ENCODE data around the gene SRRM5. TPM values are rescaled to one million over a fixed set of nuclear protein-coding genes. Genes with fewer than 3 reads are reported as not detected.

SRRM5 gene
- total RNA-seq, 1 experiment from 2014 or later: not detected

DNA sequence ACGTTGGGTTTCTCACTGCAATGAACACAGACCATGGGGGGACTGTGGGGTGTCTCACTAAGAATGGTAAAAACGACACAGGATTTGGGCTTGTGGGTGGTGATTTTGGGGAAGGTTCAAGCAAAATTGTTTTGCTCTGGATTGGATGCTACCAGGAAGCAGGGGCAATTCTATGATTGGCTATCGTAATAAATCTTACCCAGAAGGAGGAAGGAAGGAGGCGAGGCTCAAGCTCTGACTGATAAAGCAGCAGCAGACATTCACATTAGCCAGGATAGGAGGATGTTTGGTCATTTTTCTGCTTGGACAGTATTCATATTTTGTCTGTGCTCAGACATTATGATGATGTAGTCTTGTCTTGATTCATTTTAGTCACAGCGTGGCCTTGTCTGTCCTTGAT lies 14.0 kb upstream of the SRRM5 start:
- BruUV-seq (replicated peaks): no TSS peak
- Histone ChIP-seq H4K20me1 (ENCODE audit: insufficient read depth) (no peaks in the 10 kb centered on the region), H3K27ac (ENCODE audit: low read depth, low read length) (peak overlapping the region; percentile 10; the same call in 1 of the 2 replicates), H3K36me3 (ENCODE audit: control insufficient read depth in 1 of 2, insufficient read depth in 2 of 2, low read length in 2 of 2) (peaks cover 11 to 27% of the 10 kb centered on the region in 2 experiments; a peak in 2 of 4 replicates), H3K9ac (ENCODE audit: low read length) (peak overlapping the region; percentile 87), H3K27me3 (ENCODE audit: insufficient read depth, low read length) (no peaks in the 10 kb centered on the region), H2AFZ (ENCODE audit: low read depth, low read length, poor library complexity, severe bottlenecking) (no peak overlapping the region), H3K4me2 (ENCODE audit: low read length) (peak overlapping the region; percentile 95), H3K79me2 (ENCODE audit: insufficient read depth, low read length) (peaks cover 55% of the 10 kb centered on the region), H3K9me2 (ENCODE audit: insufficient read depth) (no peaks in the 10 kb centered on the region), H3K4me1 (ENCODE audit: control insufficient read depth in 1 of 2, insufficient read depth in 2 of 2, low read length in 2 of 2) (peaks cover 9 to 25% of the 10 kb centered on the region in 2 experiments; a peak in 3 of 4 replicates), H3K9me3 (ENCODE audit: control insufficient read depth in 1 of 2, insufficient read depth in 1 of 2, low read depth in 1 of 2, low read length in 2 of 2) (no peaks in the 10 kb centered on the region), H3K4me3 (replicated peaks in 1 of 2; ENCODE audit: low read depth in 1 of 2, low read length in 2 of 2) (peak overlapping the region; percentile 71 to 92)
- intact Hi-C loops (cut with micrococcal nuclease): loop anchor here (2.0 kb wide), 1 partner anchor 71 kb away; the partner anchor contains the start of gene ETHE1
- DNase-seq (ENCODE audit: low read depth, low spot score) (no peak), ATAC-seq (no peak)
- no peak for TF ChIP-seq JUND (IDR thresholded peaks at IDR 0.05)
- ChIA-PET RAD21 (ENCODE audit: low non-redundant PET in 1 of 2, low total read pairs in 2 of 2, uncharacterized antibody in 2 of 2, unreplicated experiment in 2 of 2) (no interaction called here), POLR2A (no interaction called here), CTCF (no interaction called here)

DNA sequence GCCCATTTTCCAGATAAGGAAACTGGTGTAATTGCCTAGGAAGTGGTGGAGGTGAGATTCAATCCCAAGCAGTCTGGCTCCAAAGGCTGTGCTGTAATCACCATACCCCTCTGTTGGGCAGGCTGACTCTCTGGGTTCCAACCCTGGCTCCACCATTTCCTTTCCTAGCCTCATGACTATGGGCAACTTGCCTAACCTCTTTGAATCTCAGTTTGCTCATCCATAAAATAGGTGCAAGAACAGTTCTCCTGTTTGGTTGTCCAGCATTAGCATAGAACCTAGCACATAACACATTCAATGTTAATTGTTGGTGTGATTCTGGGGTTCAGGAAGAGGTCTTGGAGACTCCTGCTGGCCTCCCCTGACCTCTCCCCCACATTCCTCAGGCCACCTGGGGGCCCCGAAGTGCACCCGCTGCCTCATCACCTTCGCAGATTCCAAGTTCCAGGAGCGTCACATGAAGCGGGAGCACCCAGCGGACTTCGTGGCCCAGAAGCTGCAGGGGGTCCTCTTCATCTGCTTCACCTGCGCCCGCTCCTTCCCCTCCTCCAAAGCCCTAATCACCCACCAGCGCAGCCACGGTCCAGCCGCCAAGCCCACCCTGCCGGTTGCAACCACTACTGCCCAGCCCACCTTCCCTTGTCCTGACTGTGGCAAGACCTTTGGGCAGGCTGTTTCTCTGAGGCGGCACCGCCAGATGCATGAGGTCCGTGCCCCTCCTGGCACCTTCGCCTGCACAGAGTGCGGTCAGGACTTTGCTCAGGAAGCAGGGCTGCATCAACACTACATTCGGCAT lies 13.2 kb upstream of the SRRM5 start:
- no peak overlapping the region for H3K27ac ChIP-seq (ENCODE audit: low read depth, low read length)
- no peaks in the 10 kb centered on the region for H3K27me3 ChIP-seq (ENCODE audit: insufficient read depth, low read length)
- H3K79me2 ChIP-seq (ENCODE audit: insufficient read depth, low read length): peaks cover 52% of the 10 kb centered on the region
- POLR2A ChIA-PET: interaction anchor here (1.4 kb wide), 1 partner anchor 19 kb away, joined by 3 read pairs; no protein-coding TSS in a partner anchor
- no peaks in the 10 kb centered on the region for H4K20me1 ChIP-seq (ENCODE audit: insufficient read depth)
- RAD21 ChIA-PET (ENCODE audit: low non-redundant PET in 1 of 2, low total read pairs in 2 of 2, uncharacterized antibody in 2 of 2, unreplicated experiment in 2 of 2): no interaction called here
- DNase-seq (ENCODE audit: low read depth, low spot score) (no peak), ATAC-seq (no peak)
- CTCF ChIA-PET: no interaction called here
- peaks cover 8 to 19% of the 10 kb centered on the region in 2 experiments; a peak in 2 of 4 replicates for H3K36me3 ChIP-seq (ENCODE audit: control insufficient read depth in 1 of 2, insufficient read depth in 2 of 2, low read length in 2 of 2)
- H3K4me2 ChIP-seq (ENCODE audit: low read length): 0 out of 2 replicates have a peak overlapping the region, but pooled peaks have one; percentile 95
- H3K4me1 ChIP-seq (ENCODE audit: control insufficient read depth in 1 of 2, insufficient read depth in 2 of 2, low read length in 2 of 2): peaks cover 9 to 25% of the 10 kb centered on the region in 2 experiments; a peak in 3 of 4 replicates
- H3K4me3 ChIP-seq (replicated peaks in 1 of 2; ENCODE audit: low read depth in 1 of 2, low read length in 2 of 2): no peak overlapping the region
- H3K9ac ChIP-seq (ENCODE audit: low read length): no peak overlapping the region
- H3K9me2 ChIP-seq (ENCODE audit: insufficient read depth): no peaks in the 10 kb centered on the region
- H2AFZ ChIP-seq (ENCODE audit: low read depth, low read length, poor library complexity, severe bottlenecking): no peak overlapping the region
- H3K9me3 ChIP-seq (ENCODE audit: control insufficient read depth in 1 of 2, insufficient read depth in 1 of 2, low read depth in 1 of 2, low read length in 2 of 2): no peaks in the 10 kb centered on the region
- TF ChIP-seq POLR2A (IDR thresholded peaks at IDR 0.05; ENCODE audit: borderline replicate concordance, extremely low read depth, insufficient read depth, insufficient read length) (no peak), EGR1 (IDR thresholded peaks at IDR 0.05; ENCODE audit: low read depth) (no peak), ZFX (IDR thresholded peaks at IDR 0.05) (no peak), TCF7L2 (IDR thresholded peaks at IDR 0.05; ENCODE audit: borderline replicate concordance, extremely low read depth, insufficient read depth, insufficient read length) (no peak), ZNF274 (IDR thresholded peaks at IDR 0.05; ENCODE audit: low read depth, low read length) (no peak)
- TF ChIP-seq, protein P1, sequence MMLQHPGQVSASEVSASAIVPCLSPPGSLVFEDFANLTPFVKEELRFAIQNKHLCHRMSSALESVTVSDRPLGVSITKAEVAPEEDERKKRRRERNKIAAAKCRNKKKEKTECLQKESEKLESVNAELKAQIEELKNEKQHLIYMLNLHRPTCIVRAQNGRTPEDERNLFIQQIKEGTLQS (IDR thresholded peaks at IDR 0.05): no peak
- TF ChIP-seq, protein P2, sequence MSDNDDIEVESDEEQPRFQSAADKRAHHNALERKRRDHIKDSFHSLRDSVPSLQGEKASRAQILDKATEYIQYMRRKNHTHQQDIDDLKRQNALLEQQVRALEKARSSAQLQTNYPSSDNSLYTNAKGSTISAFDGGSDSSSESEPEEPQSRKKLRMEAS (IDR thresholded peaks at IDR 0.05): no peak
- TF ChIP-seq, protein P3, sequence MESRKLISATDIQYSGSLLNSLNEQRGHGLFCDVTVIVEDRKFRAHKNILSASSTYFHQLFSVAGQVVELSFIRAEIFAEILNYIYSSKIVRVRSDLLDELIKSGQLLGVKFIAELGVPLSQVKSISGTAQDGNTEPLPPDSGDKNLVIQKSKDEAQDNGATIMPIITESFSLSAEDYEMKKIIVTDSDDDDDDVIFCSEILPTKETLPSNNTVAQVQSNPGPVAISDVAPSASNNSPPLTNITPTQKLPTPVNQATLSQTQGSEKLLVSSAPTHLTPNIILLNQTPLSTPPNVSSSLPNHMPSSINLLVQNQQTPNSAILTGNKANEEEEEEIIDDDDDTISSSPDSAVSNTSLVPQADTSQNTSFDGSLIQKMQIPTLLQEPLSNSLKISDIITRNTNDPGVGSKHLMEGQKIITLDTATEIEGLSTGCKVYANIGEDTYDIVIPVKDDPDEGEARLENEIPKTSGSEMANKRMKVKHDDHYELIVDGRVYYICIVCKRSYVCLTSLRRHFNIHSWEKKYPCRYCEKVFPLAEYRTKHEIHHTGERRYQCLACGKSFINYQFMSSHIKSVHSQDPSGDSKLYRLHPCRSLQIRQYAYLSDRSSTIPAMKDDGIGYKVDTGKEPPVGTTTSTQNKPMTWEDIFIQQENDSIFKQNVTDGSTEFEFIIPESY (IDR thresholded peaks at IDR 0.05; ENCODE audit: extremely low read depth, insufficient replicate concordance, low read length): no peak
- intact Hi-C loops (cut with micrococcal nuclease): no loop called here
- no TSS peak for BruUV-seq (replicated peaks)

Measured in HCT116 (cell line).